Stimulated activated CD8-positive, alpha-beta memory T cell treated with anti-CD3 and anti-CD28 coated beads, Interleukin-4, amount 100 ng/mL, for 48 hours (primary cell): ENCODE results near the gene C3orf20.
"Not testable (repeated sequence)": the region's sequence is repeated elsewhere in the genome, so short reads cannot be mapped to it uniquely, and the experiment has no call there.

ENCODE experiments used
- DNase-seq: peaks from one replicate; pipeline ENCODE4 v3.0.0-alpha.2; 2020

Gene C3orf20

DNA sequence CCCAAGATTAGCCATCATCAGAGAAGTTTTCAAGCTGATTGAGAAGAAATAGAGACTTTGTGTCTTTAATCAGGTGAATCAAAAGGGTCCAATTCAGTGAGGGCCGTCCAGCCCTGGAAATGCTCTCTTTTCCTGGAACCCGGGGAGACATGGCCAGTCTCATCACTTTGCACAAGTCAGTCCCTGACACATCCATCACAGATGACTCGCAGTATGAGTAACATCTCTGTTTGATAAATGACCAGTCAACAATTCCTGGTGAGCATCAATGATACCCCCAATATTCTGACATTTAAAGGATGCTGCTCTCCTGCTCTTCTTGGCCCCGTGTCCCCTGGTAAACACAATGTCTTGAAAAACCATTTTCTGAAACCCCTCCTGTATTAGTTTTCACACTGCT, 26.7 kb downstream of the C3orf20 start:
- DNase-seq = no peak

DNA sequence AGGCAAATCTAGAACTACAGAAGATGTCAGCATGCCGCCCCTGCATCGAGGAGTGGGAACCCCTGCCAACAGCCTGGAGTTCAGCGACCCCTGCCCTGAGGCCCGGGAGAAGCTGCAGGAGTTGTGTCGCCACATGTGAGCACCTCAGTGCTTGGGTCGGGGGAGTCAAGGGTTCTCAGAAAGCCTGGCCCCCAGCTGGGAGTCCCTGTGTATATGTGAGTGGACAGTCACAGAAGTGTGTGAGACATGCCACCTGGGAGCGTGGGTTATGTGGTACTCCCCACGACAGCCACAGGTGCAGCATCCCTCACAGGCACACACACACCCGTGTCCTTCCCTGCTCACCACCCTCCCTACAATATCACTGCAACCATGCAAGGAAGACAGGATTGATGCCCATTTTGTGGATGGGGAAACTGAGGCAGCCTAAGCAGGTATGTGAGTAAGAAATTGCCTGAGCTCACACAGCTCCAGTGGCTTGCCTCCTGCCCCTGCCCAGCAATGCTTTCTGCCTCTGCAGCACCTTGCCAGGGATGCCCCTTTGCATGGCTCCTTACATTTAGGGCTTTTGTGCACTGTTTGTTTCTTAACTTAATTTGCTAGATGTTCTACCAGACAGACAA, 28.3 kb downstream of the C3orf20 start:
- no peak for DNase-seq

DNA sequence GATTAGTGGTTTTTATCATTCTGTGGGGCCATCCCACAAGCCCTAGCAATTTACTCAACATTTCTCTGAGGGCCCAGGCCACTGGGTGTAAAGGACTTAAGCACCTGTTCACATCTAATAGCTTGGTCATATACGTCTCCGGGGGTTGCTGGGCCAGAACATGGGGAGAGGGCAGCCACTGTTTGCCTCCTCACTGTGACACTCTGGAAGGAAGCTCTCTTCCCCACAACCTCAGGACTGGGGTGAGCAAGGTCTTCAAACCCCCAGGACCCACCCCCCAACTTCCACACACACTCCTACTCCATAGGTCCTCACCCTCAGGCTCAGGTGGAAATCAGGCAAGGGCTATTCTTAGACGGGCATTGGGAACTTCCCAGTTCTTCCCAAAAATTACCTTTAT, 28.9 kb downstream of the C3orf20 start:
- no peak for DNase-seq

GRCh38 chr3:14706096-14706495, 31.2 kb downstream of the C3orf20 start:
- no peak for DNase-seq

DNA sequence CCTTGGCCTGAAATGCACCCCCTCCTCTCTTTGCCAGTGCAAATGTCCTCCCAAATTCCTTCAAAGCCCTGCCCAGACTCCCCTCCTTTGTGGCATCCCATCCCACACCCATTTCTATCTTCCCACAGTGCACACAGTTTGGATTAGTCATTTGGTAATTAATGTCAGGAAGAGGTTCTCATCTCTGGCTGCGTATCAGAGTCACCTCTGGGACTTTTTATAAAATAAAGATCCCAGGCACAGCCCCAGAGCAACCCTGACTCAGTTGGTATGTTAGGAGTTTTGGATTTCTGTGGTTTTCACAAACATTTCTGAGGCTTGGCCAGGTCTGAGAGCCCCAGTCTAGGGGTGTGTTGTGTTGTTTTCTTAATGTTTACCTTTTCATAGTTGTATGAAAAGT, 41.6 kb downstream of the C3orf20 start:
- DNase-seq = no peak

DNA sequence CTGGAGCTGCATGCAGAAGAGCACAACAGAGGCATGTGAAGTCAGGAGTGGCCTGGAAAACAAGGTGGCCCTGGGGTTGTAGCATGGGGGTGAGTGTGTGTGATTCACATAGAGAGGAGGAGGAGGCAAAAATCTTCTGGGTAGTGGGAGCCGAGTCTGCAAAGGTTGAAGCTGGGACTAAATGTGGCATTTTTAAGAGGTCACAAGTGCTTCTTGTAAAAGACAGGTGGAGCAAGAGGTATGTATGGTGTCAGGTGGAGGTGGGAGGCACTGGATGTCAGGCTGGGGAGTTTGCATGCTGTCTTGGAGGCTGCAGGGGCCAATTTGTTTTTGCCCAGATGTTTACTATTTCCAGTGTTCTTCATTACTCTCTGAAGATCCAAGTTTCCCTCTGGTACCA, 42.4 kb downstream of the C3orf20 start:
- DNase-seq = no peak

DNA sequence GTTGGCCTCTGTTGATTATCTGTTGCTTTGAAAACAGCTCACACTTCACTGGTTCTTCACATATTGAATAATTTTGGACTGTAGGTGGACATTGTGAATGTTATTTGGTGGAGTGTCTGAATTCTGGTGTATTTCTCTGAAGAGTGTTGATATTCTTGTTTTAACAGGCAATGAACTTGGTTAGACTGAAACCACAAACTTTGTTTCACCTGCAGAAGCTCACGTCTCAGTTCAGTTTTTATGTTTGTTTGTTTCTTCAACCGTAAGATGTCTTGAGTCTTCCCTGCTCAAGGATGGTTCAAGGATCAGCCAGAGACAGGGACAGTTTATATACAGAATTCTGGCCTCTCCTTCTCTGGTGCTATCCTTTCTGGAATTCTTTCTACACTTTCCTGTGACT, 43.6 kb downstream of the C3orf20 start:
- DNase-seq = no peak

- DNase-seq = no peak
These were observed 44.1 kb downstream of the C3orf20 start for GRCh38 chr3:14719006-14719405.

GRCh38 chr3:14721126-14721864, 46.4 kb downstream of the C3orf20 start:
- no peak for DNase-seq

- no peak for DNase-seq
These were observed 50.1 kb downstream of the C3orf20 start for GRCh38 chr3:14725013-14725412.

DNA sequence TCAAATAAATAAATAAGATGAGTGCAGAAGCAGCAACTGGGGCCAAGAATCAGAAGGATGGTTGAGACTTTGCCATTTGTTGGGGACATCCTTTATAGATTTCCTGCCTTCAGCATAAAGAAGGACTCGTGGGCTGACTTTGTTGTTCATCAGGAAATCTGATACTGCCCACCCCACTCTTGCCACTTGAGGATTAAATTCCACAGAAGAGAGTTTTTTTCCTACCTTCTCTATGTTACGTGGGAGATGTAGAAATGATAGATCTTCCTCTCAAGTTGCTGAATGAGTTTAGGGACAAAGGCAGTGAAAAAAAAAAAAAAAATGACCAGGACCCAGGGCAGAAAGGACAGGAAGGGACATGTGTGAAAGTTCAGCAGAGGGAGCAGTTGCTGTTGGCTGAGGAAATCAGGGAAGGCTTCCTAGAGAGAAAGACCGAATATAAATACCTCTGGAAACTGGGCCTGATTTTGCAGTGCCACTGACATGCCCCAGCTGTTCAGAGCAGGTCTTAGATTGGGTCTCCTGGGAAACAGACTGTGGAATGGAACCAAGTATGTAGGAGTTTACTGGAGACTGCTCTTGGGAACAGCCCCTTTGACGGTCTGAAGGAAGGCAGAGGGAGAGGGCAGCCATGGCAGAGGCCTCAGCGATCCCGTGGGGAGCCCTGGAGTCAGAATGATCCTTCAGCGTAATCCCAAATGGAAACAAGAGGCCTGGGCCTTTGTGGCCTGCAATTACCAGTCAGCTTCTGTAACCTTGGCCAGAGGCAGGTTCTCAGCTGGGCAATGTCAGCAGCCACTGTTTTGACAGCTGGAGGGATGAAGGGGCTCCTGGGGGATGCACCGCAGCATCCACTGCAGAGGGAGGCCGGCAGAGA, 50.9 kb downstream of the C3orf20 start:
- no peak for DNase-seq

- no peak for DNase-seq
These were observed 51.5 kb downstream of the C3orf20 start for GRCh38 chr3:14726441-14726780.

GRCh38 chr3:14728113-14728512, 53.2 kb downstream of the C3orf20 start:
- DNase-seq = no peak

DNA sequence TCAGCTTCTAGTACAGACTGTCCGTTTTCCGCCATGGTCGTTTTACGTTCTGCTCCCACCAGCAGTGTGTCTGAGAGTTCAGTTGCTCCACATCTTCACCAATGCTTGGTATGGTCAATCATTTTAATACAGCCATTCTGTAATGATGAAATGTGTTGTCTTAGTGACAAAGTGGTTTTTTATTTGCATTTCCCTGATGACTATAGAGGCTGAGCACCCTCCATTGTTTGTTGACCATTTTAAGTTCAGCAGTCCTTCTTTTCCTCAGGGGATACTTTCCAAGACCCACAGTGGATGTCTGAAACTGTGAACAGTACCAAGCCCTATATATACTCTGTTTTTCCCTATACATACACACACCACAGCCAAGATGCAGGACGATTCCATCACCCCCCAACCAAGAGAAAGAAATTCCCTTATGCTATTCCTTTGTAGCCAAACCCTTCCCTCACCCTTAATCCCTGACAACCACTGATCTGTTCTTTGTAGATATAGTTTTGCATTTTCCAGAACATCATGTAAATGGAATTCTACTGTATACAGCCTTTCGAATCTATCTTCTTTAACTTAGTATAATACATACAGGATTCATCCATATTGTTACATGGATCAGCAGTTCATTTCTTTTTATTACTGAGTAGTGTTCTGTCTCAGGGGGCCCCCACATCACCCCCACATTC, 55.9 kb downstream of the C3orf20 start:
- DNase-seq = no peak

- DNase-seq = no peak
These were observed 66.0 kb downstream of the C3orf20 start for GRCh38 chr3:14740983-14741382.

DNA sequence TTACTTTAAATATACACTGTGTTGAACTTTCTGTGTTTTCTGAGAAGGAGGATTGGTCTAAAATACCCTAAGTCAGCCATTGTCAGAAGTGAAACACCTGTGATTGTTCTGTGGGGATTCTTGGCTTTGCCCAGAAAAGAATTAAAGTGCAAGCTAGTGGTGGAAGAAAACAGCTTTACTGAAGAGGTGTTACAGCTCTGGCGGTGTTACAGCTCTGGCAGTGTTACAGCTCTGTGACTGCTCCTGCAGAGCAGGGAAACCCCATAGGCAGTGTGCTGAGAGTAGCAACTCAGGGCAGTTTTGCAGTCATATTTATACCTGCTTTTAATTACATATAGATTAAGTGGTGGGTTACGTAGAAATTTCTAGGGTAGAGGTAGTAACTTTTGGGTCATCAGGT, 66.6 kb downstream of the C3orf20 start:
- no peak for DNase-seq

DNA sequence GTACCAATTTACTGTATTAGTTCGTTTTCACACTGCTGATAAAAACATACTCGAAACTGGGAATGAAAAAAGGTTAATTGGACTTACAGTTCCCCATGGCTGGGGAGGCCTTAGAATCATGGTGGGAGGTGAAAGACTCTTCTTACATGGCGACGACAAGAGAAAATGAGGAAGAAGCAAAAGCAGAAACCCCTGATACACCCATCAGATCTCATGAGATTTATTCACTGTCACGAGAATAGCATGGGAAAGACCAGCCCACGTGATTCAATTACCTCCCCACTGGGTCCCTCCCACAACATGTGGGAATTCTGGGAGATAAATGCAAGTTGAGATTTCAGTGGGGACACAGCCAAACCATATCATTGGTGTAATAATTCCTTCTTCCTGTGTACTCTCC, 69.6 kb downstream of the C3orf20 start:
- DNase-seq = no peak

- DNase-seq = no peak
These were observed 75.7 kb downstream of the C3orf20 start for GRCh38 chr3:14750650-14751049.

GRCh38 chr3:14752979-14753378, 78.0 kb downstream of the C3orf20 start:
- not testable (repeated sequence) for DNase-seq

DNA sequence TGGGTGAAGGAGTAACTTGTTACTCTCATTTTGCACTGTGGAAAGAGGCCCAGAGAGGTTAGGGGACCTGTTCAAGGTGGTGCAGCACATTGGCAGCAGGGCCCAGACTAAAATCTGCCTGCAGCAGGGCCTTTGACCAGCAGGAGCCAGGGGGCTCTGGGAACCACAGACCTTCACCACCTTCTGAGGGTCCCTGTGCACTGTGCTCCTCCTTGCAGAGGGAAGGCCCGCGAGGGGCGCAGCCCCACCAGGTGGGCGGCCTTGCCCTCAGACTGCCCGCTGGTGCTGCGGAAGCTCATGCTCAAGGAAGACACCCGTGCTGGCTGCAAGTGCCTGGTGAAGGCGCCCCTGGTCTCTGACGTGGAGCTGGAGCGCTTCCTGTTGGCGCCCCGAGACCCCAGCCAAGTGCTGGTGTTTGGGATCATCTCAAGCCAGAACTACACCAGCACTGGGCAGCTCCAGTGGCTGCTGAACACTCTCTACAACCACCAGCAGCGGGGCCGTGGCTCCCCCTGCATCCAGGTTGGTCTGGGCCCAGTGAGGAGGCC, 82.3 kb downstream of the C3orf20 start:
- no peak for DNase-seq

DNA sequence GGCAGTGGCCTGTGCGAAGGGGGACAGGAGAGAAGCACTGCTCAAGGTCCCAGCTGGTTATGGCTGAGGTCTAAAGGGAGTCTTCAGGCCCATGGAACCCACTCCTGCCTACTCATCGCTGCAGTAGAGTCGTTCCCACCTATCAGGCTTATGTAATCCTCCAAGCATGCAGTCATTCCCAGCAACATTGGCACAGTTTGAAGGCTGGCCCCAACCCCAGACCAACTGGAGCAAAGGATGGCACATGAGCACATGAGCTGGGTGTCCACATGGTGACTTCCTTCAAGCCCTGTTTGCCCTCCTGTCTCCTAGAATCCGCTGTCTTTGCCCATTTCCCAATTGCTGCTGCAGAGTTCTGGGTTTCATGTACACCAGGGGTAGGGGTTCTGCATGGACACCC, 83.4 kb downstream of the C3orf20 start:
- DNase-seq = no peak

GRCh38 chr3:14758959-14759358, 84.0 kb downstream of the C3orf20 start:
- no peak for DNase-seq

GRCh38 chr3:14760185-14760584, 85.2 kb downstream of the C3orf20 start:
- no peak for DNase-seq
